ENCODE measurements around the gene SULT4A1.
"Not testable (repeated sequence)": the region's sequence is repeated elsewhere in the genome, so short reads cannot be mapped to it uniquely, and the experiment has no call there.

SULT4A1 gene

GRCh38 chr22:43886231-43886630 lies 23.9 kb upstream of the SULT4A1 start:
- DNase-seq (ENCODE audit: low read depth): no peak

- no peak for DNase-seq (ENCODE audit: low read depth)
Observed at GRCh38 chr22:43885786-43886185, 23.5 kb upstream of the SULT4A1 start.

- DNase-seq (ENCODE audit: low read depth): no peak
Observed at GRCh38 chr22:43885319-43885671, 23.0 kb upstream of the SULT4A1 start.

- peak; percentile 48 for DNase-seq (ENCODE audit: low read depth)
Observed at GRCh38 chr22:43884600-43885318, 22.4 kb upstream of the SULT4A1 start.

- DNase-seq (ENCODE audit: low read depth): no peak
Observed at GRCh38 chr22:43883719-43884415, 21.6 kb upstream of the SULT4A1 start.

GRCh38 chr22:43883012-43883661 lies 20.8 kb upstream of the SULT4A1 start:
- DNase-seq (ENCODE audit: low read depth): peak; percentile 41

- no peak for DNase-seq (ENCODE audit: low read depth)
Observed at GRCh38 chr22:43882122-43882767, 19.9 kb upstream of the SULT4A1 start.

GRCh38 chr22:43881091-43882061 lies 19.1 kb upstream of the SULT4A1 start:
- DNase-seq (ENCODE audit: low read depth): no peak

- no peak for DNase-seq (ENCODE audit: low read depth)
Observed at GRCh38 chr22:43880541-43880991, 18.3 kb upstream of the SULT4A1 start.

GRCh38 chr22:43879901-43880540 lies 17.7 kb upstream of the SULT4A1 start:
- DNase-seq (ENCODE audit: low read depth): no peak

- DNase-seq (ENCODE audit: low read depth): no peak
Observed at GRCh38 chr22:43878831-43879550, 16.7 kb upstream of the SULT4A1 start.

- DNase-seq (ENCODE audit: low read depth): no peak
Observed at GRCh38 chr22:43878079-43878795, 15.9 kb upstream of the SULT4A1 start.

- no peak for DNase-seq (ENCODE audit: low read depth)
Observed at GRCh38 chr22:43876866-43877509, 14.7 kb upstream of the SULT4A1 start.

- no peak for DNase-seq (ENCODE audit: low read depth)
Observed at GRCh38 chr22:43869799-43870198, 7.5 kb upstream of the SULT4A1 start.

GRCh38 chr22:43869001-43869400 lies 6.7 kb upstream of the SULT4A1 start:
- not testable (repeated sequence) for DNase-seq (ENCODE audit: low read depth)

- no peak for DNase-seq (ENCODE audit: low read depth)
Observed at GRCh38 chr22:43867839-43868635, 5.7 kb upstream of the SULT4A1 start.

- DNase-seq (ENCODE audit: low read depth): no peak
Observed at GRCh38 chr22:43862882-43863202, 529 bp upstream of the SULT4A1 start.

- DNase-seq (ENCODE audit: low read depth): no peak
Observed at GRCh38 chr22:43861529-43861928, 784 bp downstream of the SULT4A1 start.

Measured in activated T-cell treated with anti-CD3 and anti-CD28 coated beads for 48 hours (primary cell).